ENCODE results near the gene PIEZO2. TPM values are rescaled to one million over a fixed set of nuclear protein-coding genes. Genes with fewer than 3 reads are reported as not detected.

Gene PIEZO2
- total and polyA plus RNA-seq, 2 of the 8 experiments (the other 6 are each of a cell fraction or from before 2014, with no cell fraction given): 4.7 to 16.5 TPM

DNA sequence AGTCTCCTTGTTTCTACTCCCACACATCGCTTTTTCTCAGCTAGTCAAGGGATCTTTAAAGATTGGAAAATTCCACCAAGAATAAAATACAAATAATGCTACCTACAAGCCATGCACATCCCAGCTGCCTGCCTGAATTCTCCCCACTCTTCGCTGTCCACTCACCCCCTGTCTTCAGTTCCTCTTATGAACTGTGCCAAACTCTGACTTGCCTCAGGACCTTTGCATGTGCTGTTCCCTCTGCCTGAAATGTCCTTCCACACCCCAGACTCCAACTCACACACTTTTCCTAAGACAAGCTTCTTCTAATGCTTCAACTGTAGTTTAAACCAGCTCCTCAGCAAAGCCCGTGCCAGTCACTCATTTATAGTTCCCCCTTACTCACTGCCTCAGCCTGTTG, 363.6 kb downstream of the PIEZO2 start:
- Histone ChIP-seq H3K18ac (ENCODE audit: extremely low read depth, low read length) (no peak overlapping the region), H3K79me2 (ENCODE audit: control insufficient read depth in 1 of 2, insufficient read depth in 2 of 2, low read length in 2 of 2) (no peaks in the 10 kb centered on the region), H2BK5ac (ENCODE audit: low read depth, low read length) (no peak overlapping the region), H2BK120ac (replicated peaks; ENCODE audit: low read depth, low read length) (no peak overlapping the region), H3K36me3 (ENCODE audit: control insufficient read depth in 2 of 4, insufficient read depth in 4 of 4, low read length in 3 of 4) (no peaks in the 10 kb centered on the region), H3K4me1 (replicated peaks in 1 of 4; ENCODE audit: control insufficient read depth in 3 of 4, insufficient read depth in 4 of 4, low read length in 3 of 4) (no peaks in the 10 kb centered on the region), H4K5ac (ENCODE audit: insufficient read length, low read depth, low read length) (no peak overlapping the region), H2AK5ac (ENCODE audit: low read depth, low read length) (no peak overlapping the region), H2AFZ (ENCODE audit: low read length) (no peak overlapping the region), H4K20me1 (replicated peaks in 1 of 2; ENCODE audit: control insufficient read depth in 1 of 2, insufficient read depth in 2 of 2, low read length in 2 of 2) (no peaks in the 10 kb centered on the region), H4K91ac (replicated peaks; ENCODE audit: insufficient read length, low read length) (no peak overlapping the region), H3K79me1 (ENCODE audit: low read depth, low read length) (no peaks in the 10 kb centered on the region), H2BK15ac (ENCODE audit: low read length) (no peak overlapping the region), H3K14ac (ENCODE audit: insufficient read length) (no peak overlapping the region), H3K9ac (replicated peaks in 1 of 4; ENCODE audit: extremely low read depth in 1 of 4, low read depth in 3 of 4, low read length in 3 of 4) (no peak overlapping the region), H3K27ac (ENCODE audit: low read depth, low read length) (no peak overlapping the region), H3K4me3 (ENCODE audit: extremely low read depth in 1 of 4, insufficient read depth in 2 of 4, low read depth in 3 of 4, low read length in 4 of 4) (no peak overlapping the region), H3K23ac (ENCODE audit: insufficient read length) (no peak overlapping the region), H3K4me2 (ENCODE audit: insufficient read depth in 1 of 2, low read depth in 2 of 2, low read length in 2 of 2) (no peak overlapping the region), H3K23me2 (ENCODE audit: low read depth, low read length) (no peaks in the 10 kb centered on the region), H4K8ac (ENCODE audit: extremely low read depth, insufficient read depth, low read length) (no peak overlapping the region), H2BK20ac (ENCODE audit: low read length) (no peak overlapping the region), H3K27me3 (replicated peaks in 1 of 4; ENCODE audit: control insufficient read depth in 3 of 4, extremely low read depth in 1 of 4, insufficient read depth in 3 of 4, low read length in 3 of 4) (peaks cover 0 to 1% (median 0%) of the 10 kb centered on the region in 4 experiments; a peak in 1 of 7 replicates), H3K4ac (replicated peaks; ENCODE audit: insufficient read length, low read depth, low read length) (no peak overlapping the region), H3K56ac (replicated peaks; ENCODE audit: insufficient read length, low read depth, low read length) (no peak overlapping the region), H3K9me3 (ENCODE audit: insufficient read depth in 2 of 2, low read depth in 1 of 2, low read length in 1 of 2) (no peaks in the 10 kb centered on the region), H2BK12ac (ENCODE audit: low read depth, low read length) (no peak overlapping the region)
- ChIA-PET CTCF (ENCODE audit: partially characterized antibody) (interaction anchor here (1.0 to 5.6 kb wide), 14 partner anchors 10 to 366 kb away, joined by 3 to 41 read pairs (median 6); partner anchors contain the start of gene PIEZO2), POLR2A (ENCODE audit: partially characterized antibody) (interaction anchor here (0.7 kb wide), 1 partner anchor 1383 kb away, joined by 3 read pairs; no protein-coding TSS in a partner anchor)
- 63% methylated on average over 3 of the region's 3 CpGs; no CpG with 5 or more reads in 1 of the 2 experiments for WGBS, 2 experiments (ENCODE audit: extremely low coverage in 1 of 2, insufficient coverage in 1 of 2, insufficient read length in 1 of 2, insufficient replicate concordance in 2 of 2, low coverage in 1 of 2, low lambda C conversion rate in 2 of 2, missing lambda C conversion rate in 1 of 2)
- no peak for DNase-seq (ENCODE audit: low read depth in 1 of 2, low spot score in 2 of 2)
- no peak for FAIRE-seq
- TF ChIP-seq, protein P1, sequence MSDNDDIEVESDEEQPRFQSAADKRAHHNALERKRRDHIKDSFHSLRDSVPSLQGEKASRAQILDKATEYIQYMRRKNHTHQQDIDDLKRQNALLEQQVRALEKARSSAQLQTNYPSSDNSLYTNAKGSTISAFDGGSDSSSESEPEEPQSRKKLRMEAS (IDR thresholded peaks at IDR 0.05): no peak
- no peak for TF ChIP-seq POU5F1 (IDR thresholded peaks at IDR 0.05; ENCODE audit: low read depth, low read length)
